GM12891 (cell line): ENCODE measurements around the gene USP14.
"Not testable (repeated sequence)": the region's sequence is repeated elsewhere in the genome, so short reads cannot be mapped to it uniquely, and the experiment has no call there.

ENCODE experiments used
- POLR2A ChIP-seq: IDR thresholded peaks from 2 replicates; pipeline ENCODE4 v1.6.1; 2011; ENCODE audit warnings: low read depth, low read length, control low read depth
- POLR2AphosphoS5 ChIP-seq: IDR thresholded peaks from 2 replicates; pipeline ENCODE4 v1.6.1; 2011; ENCODE audit warnings: low read depth, low read length, control low read depth
- SPI1 ChIP-seq: IDR thresholded peaks from 2 replicates; pipeline ENCODE4 v1.6.1; 2011; ENCODE audit warnings: low read depth, low read length, control low read depth
- TAF1 ChIP-seq: IDR thresholded peaks from 2 replicates; pipeline ENCODE4 v1.6.1; 2011; ENCODE audit warnings: low read depth, low read length, control low read depth

DNA sequence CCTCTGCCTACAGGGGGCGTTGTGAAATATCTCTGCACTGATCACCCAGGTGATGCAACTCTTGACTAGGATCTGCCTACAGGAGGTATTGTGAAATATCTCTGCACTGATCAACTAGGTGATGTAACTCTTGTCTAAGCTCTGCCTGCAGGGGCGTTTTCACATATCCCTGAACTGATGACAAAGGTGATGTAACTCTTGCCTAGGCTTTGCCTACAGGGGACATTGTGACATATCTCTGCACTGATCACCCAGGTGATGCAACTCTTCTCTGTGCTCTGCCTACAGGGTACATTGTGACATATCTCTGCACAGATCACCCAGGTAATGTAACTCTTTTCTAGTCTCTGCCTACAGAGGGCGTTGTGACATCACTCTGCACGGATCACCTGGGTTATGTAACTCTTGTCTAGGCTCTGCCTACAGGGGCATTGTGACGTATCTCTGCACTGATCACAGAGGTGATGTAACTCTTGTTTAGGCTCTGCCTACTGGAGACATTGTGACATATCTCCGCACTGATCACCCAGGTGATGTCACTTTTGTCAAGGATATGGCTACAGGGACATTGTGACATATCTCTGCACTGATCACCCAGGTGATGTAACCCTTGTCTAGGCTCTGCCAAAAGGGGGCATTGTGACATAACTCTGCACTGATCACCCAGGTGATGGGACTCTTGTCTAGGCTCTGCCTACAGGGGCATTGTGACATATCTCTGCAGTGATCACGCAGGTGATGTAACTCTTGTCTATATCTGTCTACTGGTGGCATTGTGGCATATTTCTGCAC, 49.0 kb upstream of the USP14 start:
- not testable (repeated sequence) for TF ChIP-seq POLR2AphosphoS5, POLR2A, SPI1, TAF1
